Hematopoietic multipotent progenitor cell (in vitro differentiated cells): ENCODE data around the gene OR4K14. TPM values are rescaled to one million over a fixed set of nuclear protein-coding genes. Genes with fewer than 3 reads are reported as not detected.
"Not testable (repeated sequence)": the region's sequence is repeated elsewhere in the genome, so short reads cannot be mapped to it uniquely, and the experiment has no call there.

Experiments used
- DNase-seq, 3 donors: peaks; one replicate each; pipeline ENCODE4 v3.0.0-alpha.2; 2011 to 2015; ENCODE audit warnings: low read depth in 2 of 3, low spot score in 2 of 3
- total RNA-seq: library from RNA; depleted of rRNA; stranded (reverse); fragments of >200 nt; gene quantifications from one replicate; pipeline ENCODE4 v1.2.3, GENCODE V29; 2012

The OR4K14 gene
- total RNA-seq = not detected

- no peak for DNase-seq
Measured at GRCh38 chr14:20019257-20019865, at the start of gene OR4K14. TSS of gene OR4K14 (minus strand) at chr14:20019307. CDS start at chr14:20015193, 4,114 bp downstream.

- no peak for DNase-seq
Measured at GRCh38 chr14:20059745-20060144, 40.6 kb upstream of the OR4K14 start, which contains the start of gene OR4L1. TSS of gene OR4L1 (plus strand) at chr14:20060045. CDS start at chr14:20060045, 0 bp downstream.

GRCh38 chr14:20048202-20048601 is 29.1 kb upstream of the OR4K14 start:
- no peak for DNase-seq

- no peak for DNase-seq
Measured at GRCh38 chr14:20044243-20044642, 25.1 kb upstream of the OR4K14 start.

- no peak for DNase-seq
Measured at GRCh38 chr14:20035938-20036337, 16.8 kb upstream of the OR4K14 start, which contains the start of gene OR4K13. TSS of gene OR4K13 (minus strand) at chr14:20036038. CDS start at chr14:20034758, 1,280 bp downstream.

- no peak for DNase-seq
Measured at GRCh38 chr14:20035449-20035848, 16.3 kb upstream of the OR4K14 start.

GRCh38 chr14:20031058-20031457 is 12.0 kb upstream of the OR4K14 start:
- DNase-seq = no peak

DNA sequence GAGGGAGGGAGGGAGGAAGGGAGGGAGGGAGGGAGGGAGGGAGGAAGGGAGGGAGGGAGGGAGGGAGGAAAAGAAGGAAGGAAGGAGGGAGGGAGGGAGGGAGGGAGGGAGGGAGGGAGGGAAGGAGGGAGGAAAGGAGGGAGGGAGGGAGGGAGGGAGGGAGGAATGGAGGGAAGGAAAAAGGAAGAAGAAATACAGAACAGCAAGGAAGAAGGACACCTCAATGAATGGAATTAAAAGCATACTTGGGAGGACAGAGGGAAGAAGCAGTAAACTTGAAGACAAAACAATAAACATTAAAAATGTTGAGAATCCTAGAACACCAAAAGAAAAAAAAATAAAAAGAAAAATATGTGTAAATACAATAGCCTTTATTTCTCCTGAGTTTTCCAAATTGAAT is 11.0 kb downstream of the OR4K14 start:
- no peak for DNase-seq

DNA sequence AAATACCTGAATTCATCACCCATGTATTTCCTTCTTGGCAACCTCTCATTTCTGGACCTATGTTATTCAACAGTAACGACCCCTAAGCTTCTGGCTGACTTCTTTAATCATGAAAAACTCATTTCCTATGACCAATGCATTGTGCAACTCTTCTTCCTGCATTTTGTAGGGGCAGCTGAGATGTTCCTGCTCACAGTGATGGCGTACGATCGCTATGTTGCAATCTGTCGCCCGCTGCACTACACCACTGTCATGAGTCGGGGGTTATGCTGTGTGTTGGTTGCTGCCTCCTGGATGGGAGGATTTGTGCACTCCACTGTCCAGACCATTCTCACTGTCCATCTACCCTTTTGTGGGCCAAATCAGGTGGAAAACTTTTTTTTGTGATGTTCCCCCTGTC is 16.8 kb downstream of the OR4K14 start:
- DNase-seq = no peak

- DNase-seq = no peak
Measured at GRCh38 chr14:20001863-20002262, 17.2 kb downstream of the OR4K14 start, which contains the start of gene OR4Q2. TSS of gene OR4Q2 (plus strand) at chr14:20002163.

GRCh38 chr14:19993438-19993837 is 25.7 kb downstream of the OR4K14 start:
- no peak for DNase-seq

GRCh38 chr14:19975291-19975690 is 43.8 kb downstream of the OR4K14 start, which contains the start of gene OR4K15:
TSS of gene OR4K15 (plus strand) at chr14:19975591. CDS start at chr14:19975591, 0 bp downstream.
- DNase-seq = no peak

DNA sequence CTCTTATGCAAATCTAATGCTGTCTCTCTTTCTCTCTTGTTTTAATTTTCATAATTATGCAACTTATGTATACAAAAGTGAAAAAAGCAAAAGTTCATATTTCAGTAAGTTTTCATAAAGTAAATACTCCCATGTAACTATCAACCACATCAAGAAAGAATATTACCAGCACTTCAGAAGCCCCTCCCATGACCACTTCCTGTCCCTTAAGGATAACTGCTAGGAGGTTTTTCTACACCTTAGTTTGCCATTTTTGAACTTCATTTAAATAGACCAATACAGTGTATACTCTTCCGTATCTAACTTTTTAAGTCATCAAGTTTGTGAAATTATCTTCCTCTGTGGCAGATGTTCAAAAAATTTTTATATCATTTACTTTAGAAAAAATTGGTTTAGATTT is 44.3 kb downstream of the OR4K14 start:
- peak in 1 of 3 donors; percentile 1 for DNase-seq

GRCh38 chr14:19969735-19970134 is 49.4 kb downstream of the OR4K14 start:
- not testable (repeated sequence) for DNase-seq

Other genes with a start within 250 kb of the OR4K14 start
- under 0.01 TPM for gene OR4M1, start 245.8 kb downstream of the OR4K14 start, total RNA-seq
- gene OR4N2, start 215.5 kb downstream of the OR4K14 start, total RNA-seq = not detected
- under 0.01 TPM for gene OR4K2, start 144.2 kb downstream of the OR4K14 start, total RNA-seq
- under 0.01 TPM for gene OR4K5, start 98.7 kb downstream of the OR4K14 start, total RNA-seq
- gene OR4K1, start 88.4 kb downstream of the OR4K14 start, total RNA-seq = not detected
- gene OR4K15, start 43.7 kb downstream of the OR4K14 start, total RNA-seq = under 0.01 TPM
- not detected for gene OR4Q2, start 17.1 kb downstream of the OR4K14 start, total RNA-seq
- not detected for gene OR4K13, start 16.7 kb upstream of the OR4K14 start, total RNA-seq
- not detected for gene OR4L1, start 40.7 kb upstream of the OR4K14 start, total RNA-seq
- not detected for gene OR4K17, start 91.4 kb upstream of the OR4K14 start, total RNA-seq
- gene OR4N5, start 119.5 kb upstream of the OR4K14 start, total RNA-seq = not detected
- gene OR11G2, start 171.6 kb upstream of the OR4K14 start, total RNA-seq = not detected
- under 0.01 TPM for gene OR11H6, start 204.4 kb upstream of the OR4K14 start, total RNA-seq
- gene OR11H7, start 209.7 kb upstream of the OR4K14 start, total RNA-seq = not detected
- gene OR11H4, start 220.0 kb upstream of the OR4K14 start, total RNA-seq = under 0.01 TPM